Fibroblast of the aortic adventitia (primary cell): Measurements from ENCODE around the gene MICAL2. TPM values are rescaled to one million over a fixed set of nuclear protein-coding genes. Genes with fewer than 3 reads are reported as not detected.

Source experiments
- DNase-seq: peaks from one replicate; pipeline ENCODE4 v3.0.0-alpha.2; 2010; ENCODE audit warnings: low read depth
- H3K4me3 ChIP-seq: 2 replicates; pipeline ENCODE4 v1.5.1; 2011; ENCODE audit warnings: low read depth, mild to moderate bottlenecking, control low read depth, low read length, moderate library complexity
- CTCF ChIP-seq: IDR thresholded peaks from 2 replicates; pipeline ENCODE4 v1.5.1; 2011; ENCODE audit warnings: mild to moderate bottlenecking, low read length, control low read depth, inconsistent platforms; ENCODE audit not compliant: insufficient read depth
- total RNA-seq: library from RNA; depleted of rRNA; stranded (reverse); fragments of >200 nt; gene quantifications from 2 replicates; pipeline ENCODE4 v1.2.3, GENCODE V29; 2012; ENCODE audit warnings: low replicate concordance

The MICAL2 gene
- total RNA-seq, 1 donor = 146 TPM

DNA sequence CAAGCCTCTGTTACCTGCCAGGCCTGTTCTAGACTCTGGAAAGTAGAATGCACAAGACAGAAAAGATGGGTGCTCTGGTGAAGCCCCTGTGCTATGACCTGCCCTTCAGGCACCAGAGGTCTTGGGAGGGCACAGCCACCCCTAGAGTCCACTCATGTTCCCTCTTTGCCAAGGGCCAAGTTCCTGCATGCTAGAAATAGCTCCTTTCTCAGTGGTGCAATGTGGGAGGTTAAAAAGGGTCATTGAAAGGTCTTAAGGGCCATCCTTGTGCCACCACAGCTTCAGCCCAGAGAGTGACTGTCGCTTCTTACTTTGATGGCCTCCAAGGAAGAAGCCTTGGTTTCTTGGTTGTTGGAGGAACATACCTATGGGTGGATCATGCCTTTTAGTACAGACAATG lies 182.4 kb downstream of the MICAL2 start:
- H3K4me3 ChIP-seq = no peak overlapping the region
- TF ChIP-seq CTCF = no peak
- no peak for DNase-seq

GRCh38 chr11:12293486-12293885 lies 183.1 kb downstream of the MICAL2 start:
- no peak overlapping the region for H3K4me3 ChIP-seq
- no peak for TF ChIP-seq CTCF
- DNase-seq = no peak

- no peak for DNase-seq
- no peak for TF ChIP-seq CTCF
These were observed 184.2 kb downstream of the MICAL2 start for GRCh38 chr11:12294613-12295012.

DNA sequence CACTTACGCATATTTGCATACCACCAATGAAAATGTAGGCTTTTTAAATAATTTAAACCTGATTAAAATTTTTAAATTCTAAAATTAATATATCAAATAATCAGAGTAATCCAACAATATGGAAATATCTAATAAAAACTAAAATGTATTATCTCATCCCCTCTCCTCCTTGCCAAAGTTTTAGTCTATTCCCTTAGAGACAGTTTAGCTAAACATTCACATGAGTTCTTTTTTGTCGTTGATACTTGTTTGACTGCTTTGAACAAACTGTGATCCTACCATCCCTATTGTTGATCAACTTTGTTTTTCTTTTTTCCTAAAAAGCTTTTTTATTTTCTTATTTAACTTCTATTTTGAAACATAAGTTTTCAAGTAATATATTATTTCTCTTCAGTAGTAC lies 185.6 kb downstream of the MICAL2 start:
- TF ChIP-seq CTCF = no peak
- DNase-seq = no peak
- no peak overlapping the region for H3K4me3 ChIP-seq

More at GRCh38 chr11:12294613-12295012, 184.2 kb downstream of the MICAL2 start:
- H3K4me3 ChIP-seq = no peak overlapping the region

DNA sequence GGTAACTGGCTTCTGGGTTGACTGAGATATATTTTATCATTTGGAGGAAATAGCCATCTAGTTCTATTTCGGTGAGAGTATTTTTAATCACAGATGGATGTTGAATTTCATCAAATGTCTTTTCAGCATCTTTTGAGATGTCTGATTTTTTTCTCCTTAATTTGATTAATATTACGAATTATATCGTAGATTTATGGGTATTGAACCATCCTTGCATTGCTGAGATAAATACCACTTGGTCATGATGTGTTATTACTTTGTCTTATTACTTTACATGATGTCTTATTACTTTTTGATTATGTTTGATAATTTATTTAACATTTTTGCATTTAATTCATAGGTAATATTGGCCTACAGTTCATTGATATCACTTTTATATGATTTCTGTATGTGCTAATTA lies 188.2 kb downstream of the MICAL2 start:
- no peak for TF ChIP-seq CTCF
- H3K4me3 ChIP-seq = no peak overlapping the region
- DNase-seq = no peak

GRCh38 chr11:12301379-12301778 lies 191.0 kb downstream of the MICAL2 start:
- TF ChIP-seq CTCF = no peak
- DNase-seq = no peak
- no peak overlapping the region for H3K4me3 ChIP-seq

GRCh38 chr11:12303421-12304149 lies 193.2 kb downstream of the MICAL2 start:
- H3K4me3 ChIP-seq = no peak overlapping the region
- no peak for TF ChIP-seq CTCF
- DNase-seq = no peak
